KMS-11 (cell line): Measurements from ENCODE around the gene FAT2.

Experiments used
- H2AFZ ChIP-seq: fragments of 200-600 bp; sonication (generic); 2 replicates; pipeline ENCODE4 v1.6.1; 2016; ENCODE audit warnings: antibody characterized with exemption, mixed run types, low read depth
- H3K27ac ChIP-seq: fragments of 200-600 bp; sonication (generic); 2 replicates; pipeline ENCODE4 v1.6.1; 2016; ENCODE audit warnings: mild to moderate bottlenecking, mixed run types
- H3K27me3 ChIP-seq: fragments of 200-600 bp; sonication (generic); 2 replicates; pipeline ENCODE4 v1.6.1; 2017; ENCODE audit warnings: mild to moderate bottlenecking, low read depth, mixed run types, moderate library complexity; ENCODE audit not compliant: insufficient read depth
- H3K36me3 ChIP-seq: fragments of 200-600 bp; sonication (generic); 2 replicates; pipeline ENCODE4 v1.6.1; 2017; ENCODE audit warnings: mild to moderate bottlenecking, mixed run types; ENCODE audit not compliant: insufficient read depth
- H3K4me1 ChIP-seq: fragments of 200-600 bp; sonication (generic); 2 replicates; pipeline ENCODE4 v1.6.1; 2016; ENCODE audit warnings: mild to moderate bottlenecking, low read depth, mixed run types; ENCODE audit not compliant: poor library complexity, severe bottlenecking
- H3K4me2 ChIP-seq: fragments of 200-600 bp; sonication (generic); 2 replicates; pipeline ENCODE4 v1.7.0; 2016; ENCODE audit warnings: mild to moderate bottlenecking, mixed run types
- H3K4me3 ChIP-seq: fragments of 200-600 bp; sonication (generic); IDR thresholded peaks from 2 replicates; pipeline ENCODE4 v1.6.1; 2017; ENCODE audit warnings: low read depth, low read length, mixed read lengths; ENCODE audit not compliant: insufficient read depth
- H3K79me2 ChIP-seq: fragments of 200-600 bp; sonication (generic); 2 replicates; pipeline ENCODE4 v1.6.1; 2016; ENCODE audit warnings: low read depth, mixed run types; ENCODE audit not compliant: insufficient read depth
- H3K9ac ChIP-seq: fragments of 200-600 bp; sonication (generic); 2 replicates; pipeline ENCODE4 v1.6.1; 2016; ENCODE audit warnings: mild to moderate bottlenecking, mixed run types
- H4K20me1 ChIP-seq: fragments of 200-600 bp; sonication (generic); 2 replicates; pipeline ENCODE4 v1.6.1; 2016; ENCODE audit warnings: mild to moderate bottlenecking, mixed run types; ENCODE audit not compliant: insufficient read depth
- TF ChIP-seq, protein P1 (sequence below): fragments of 200-600 bp; sonication (generic); conservative IDR thresholded peaks from 2 replicates; pipeline ENCODE4 v1.6.1; 2017; ENCODE audit warnings: low read depth, mild to moderate bottlenecking, antibody characterized with exemption, low read length, moderate library complexity, mixed read lengths

FAT2 gene

DNA sequence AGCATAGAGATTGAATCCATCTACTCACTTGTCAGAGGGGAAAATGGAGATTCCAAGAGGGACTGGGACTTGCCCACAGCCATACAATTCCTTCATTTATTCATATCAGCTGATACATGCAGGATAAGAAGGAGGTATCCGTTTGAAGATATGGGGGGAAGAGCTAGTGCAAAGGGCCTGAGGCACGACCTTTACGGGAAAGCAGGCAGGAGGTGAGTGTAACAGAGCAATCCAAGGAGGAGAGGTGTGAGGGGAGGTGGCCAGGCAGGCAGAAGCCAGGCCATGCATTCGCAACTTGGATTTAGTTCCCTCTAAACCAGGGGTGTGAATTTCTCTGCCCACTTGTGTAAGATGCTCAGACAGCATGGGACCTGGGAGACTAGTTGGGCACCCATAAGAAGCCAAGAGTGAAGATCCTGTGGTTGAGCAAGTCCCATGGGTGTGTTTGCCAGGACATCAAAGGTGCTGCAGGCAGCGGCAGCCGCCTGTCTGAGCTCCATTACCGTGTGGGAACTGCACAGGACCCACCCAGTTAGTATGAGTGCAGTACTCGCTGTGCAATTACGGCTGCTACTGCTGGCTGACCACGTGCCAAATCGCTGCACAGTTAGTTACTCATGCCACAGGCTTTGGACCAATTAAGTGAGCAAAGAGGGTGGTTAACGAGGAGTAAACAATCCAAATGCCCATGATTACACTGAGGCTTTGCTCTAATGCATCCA lies 31.4 kb upstream of the FAT2 start:
- H3K36me3 ChIP-seq, result no peaks in the 10 kb centered on the region
- no peak overlapping the region for H3K9ac ChIP-seq
- H2AFZ ChIP-seq, result no peak overlapping the region
- H3K4me2 ChIP-seq, result no peak overlapping the region
- TF ChIP-seq, protein P1, sequence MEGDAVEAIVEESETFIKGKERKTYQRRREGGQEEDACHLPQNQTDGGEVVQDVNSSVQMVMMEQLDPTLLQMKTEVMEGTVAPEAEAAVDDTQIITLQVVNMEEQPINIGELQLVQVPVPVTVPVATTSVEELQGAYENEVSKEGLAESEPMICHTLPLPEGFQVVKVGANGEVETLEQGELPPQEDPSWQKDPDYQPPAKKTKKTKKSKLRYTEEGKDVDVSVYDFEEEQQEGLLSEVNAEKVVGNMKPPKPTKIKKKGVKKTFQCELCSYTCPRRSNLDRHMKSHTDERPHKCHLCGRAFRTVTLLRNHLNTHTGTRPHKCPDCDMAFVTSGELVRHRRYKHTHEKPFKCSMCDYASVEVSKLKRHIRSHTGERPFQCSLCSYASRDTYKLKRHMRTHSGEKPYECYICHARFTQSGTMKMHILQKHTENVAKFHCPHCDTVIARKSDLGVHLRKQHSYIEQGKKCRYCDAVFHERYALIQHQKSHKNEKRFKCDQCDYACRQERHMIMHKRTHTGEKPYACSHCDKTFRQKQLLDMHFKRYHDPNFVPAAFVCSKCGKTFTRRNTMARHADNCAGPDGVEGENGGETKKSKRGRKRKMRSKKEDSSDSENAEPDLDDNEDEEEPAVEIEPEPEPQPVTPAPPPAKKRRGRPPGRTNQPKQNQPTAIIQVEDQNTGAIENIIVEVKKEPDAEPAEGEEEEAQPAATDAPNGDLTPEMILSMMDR, result no peak
- no peaks in the 10 kb centered on the region for H3K79me2 ChIP-seq
- no peaks in the 10 kb centered on the region for H3K4me1 ChIP-seq
- H3K4me3 ChIP-seq, result no peak overlapping the region
- H3K27ac ChIP-seq, result no peak overlapping the region
- no peaks in the 10 kb centered on the region for H3K27me3 ChIP-seq
- H4K20me1 ChIP-seq, result no peaks in the 10 kb centered on the region

DNA sequence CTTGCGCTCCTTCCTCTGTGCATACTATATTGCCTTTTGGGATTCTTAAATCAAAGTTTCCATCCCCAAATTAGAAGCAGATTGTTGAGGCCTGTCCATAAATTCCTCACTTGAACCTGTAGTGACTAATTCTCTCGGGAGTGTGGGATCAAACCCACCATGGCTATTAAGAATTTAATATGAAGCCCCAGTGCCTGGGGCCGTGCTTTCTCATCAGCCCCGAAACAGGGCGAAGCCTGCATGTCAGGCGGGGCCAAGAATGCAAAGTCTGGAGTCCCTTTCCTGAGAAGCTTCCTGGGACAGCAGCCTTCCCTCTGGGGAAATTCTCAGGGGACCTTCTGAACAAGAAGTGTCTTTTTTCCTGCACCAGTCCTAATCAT lies 29.3 kb upstream of the FAT2 start:
- H3K4me2 ChIP-seq, result no peak overlapping the region
- H3K4me1 ChIP-seq, result no peaks in the 10 kb centered on the region
- H3K9ac ChIP-seq, result no peak overlapping the region
- no peak overlapping the region for H3K27ac ChIP-seq
- no peaks in the 10 kb centered on the region for H3K36me3 ChIP-seq
- H2AFZ ChIP-seq, result no peak overlapping the region
- H3K4me3 ChIP-seq, result no peak overlapping the region
- TF ChIP-seq, protein P1, result no peak
- no peaks in the 10 kb centered on the region for H3K27me3 ChIP-seq
- no peaks in the 10 kb centered on the region for H3K79me2 ChIP-seq
- no peaks in the 10 kb centered on the region for H4K20me1 ChIP-seq

DNA sequence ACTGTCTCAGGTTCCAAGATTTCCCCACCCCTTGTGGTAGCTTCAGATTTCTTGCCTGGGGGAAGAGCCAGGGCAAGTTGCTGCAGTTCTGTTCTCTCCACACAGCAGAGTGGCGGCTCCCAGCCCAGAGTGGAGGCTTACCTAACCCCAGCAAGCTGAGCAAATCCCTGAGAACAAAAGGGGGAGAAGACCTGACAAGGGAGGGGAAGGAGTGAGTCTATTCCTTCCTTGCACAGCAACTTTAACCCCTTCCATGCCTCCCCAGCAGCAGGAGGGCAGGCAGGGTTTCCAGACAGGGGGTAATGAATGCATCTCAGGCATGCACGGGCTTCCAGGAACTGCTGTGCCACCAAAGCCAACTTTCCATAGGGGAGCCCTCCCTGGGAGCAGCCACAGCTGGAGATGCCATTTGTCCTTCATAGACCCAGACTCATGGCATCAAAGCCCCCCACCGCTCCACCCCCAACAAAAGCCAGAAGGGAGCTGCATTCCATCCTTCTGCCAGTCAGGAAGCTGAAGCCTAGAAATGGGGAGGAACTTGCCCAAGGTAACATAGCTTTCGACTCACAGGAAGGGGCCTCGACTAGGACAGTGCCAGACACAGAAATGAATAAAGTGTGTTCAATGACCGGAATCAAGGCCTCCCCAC lies 28.8 kb upstream of the FAT2 start:
- H3K4me1 ChIP-seq, result no peaks in the 10 kb centered on the region
- H3K4me3 ChIP-seq, result no peak overlapping the region
- no peaks in the 10 kb centered on the region for H3K79me2 ChIP-seq
- H3K9ac ChIP-seq, result no peak overlapping the region
- H3K4me2 ChIP-seq, result no peak overlapping the region
- no peak overlapping the region for H3K27ac ChIP-seq
- TF ChIP-seq, protein P1, result no peak
- H3K36me3 ChIP-seq, result no peaks in the 10 kb centered on the region
- no peaks in the 10 kb centered on the region for H4K20me1 ChIP-seq
- no peak overlapping the region for H2AFZ ChIP-seq
- H3K27me3 ChIP-seq, result no peaks in the 10 kb centered on the region

- Histone ChIP-seq H3K36me3 (no peaks in the 10 kb centered on the region), H3K4me3 (no peak overlapping the region), H3K79me2 (no peaks in the 10 kb centered on the region), H3K27ac (no peak overlapping the region), H4K20me1 (no peaks in the 10 kb centered on the region), H2AFZ (no peak overlapping the region), H3K4me2 (no peak overlapping the region), H3K4me1 (no peaks in the 10 kb centered on the region), H3K27me3 (no peaks in the 10 kb centered on the region), H3K9ac (no peak overlapping the region)
- TF ChIP-seq, protein P1, result no peak
Measured at GRCh38 chr5:151618907-151619306, 27.8 kb upstream of the FAT2 start.
